HG03039 (cell line): ENCODE data around the gene GMCL1.

Experiments used
- ATAC-seq: cut with Tn5 transposase; IDR thresholded peaks from one replicate; pipeline ENCODE4 v1.9.1; 2021; ENCODE audit warnings: mild to moderate bottlenecking, moderate library complexity; ENCODE audit not compliant: unreplicated experiment

Gene GMCL1

GRCh38 chr2:69923116-69923515, 93.7 kb downstream of the GMCL1 start:
- no peak for ATAC-seq

DNA sequence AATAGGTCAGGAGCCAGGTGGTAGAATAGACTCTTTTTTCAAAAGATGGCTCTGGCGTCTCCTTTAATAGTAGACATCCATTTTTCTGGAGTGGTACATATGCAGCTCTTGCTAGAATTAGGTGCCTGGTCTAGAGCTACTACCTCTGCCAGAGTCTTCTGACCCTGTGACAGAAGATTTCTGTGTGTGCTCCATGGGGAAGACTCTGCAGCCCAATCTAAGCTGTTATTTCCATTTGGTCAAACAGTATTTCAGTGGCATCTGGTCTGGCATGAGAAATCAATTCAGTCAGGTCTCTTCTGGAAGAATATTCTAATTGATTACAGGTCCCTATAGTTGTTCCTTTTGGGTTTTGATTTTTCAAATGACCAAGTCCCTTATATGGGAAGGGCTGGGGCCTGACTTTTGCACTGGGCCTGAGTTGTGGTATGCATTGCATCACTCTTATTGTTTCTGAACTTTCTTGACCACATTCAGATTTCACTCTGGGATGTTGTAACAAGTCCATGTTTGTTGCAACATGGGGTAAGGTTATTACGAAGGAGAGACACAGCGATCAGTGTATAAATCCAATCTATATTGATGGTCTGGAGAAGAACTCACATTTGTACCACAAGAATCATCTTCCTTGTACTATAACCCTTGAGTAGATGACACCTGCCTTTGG, 97.5 kb downstream of the GMCL1 start:
- ATAC-seq = no peak
